Gastroesophageal sphincter (tissue), 4 donors: ENCODE measurements around the gene TMTC3. TPM values are rescaled to one million over a fixed set of nuclear protein-coding genes. Genes with fewer than 3 reads are reported as not detected.

Experiments
- ATAC-seq: fragments of 150-250 bp; one replicate; pipeline ENCODE4 v1.9.1; 2016; ENCODE audit warnings: mild to moderate bottlenecking, moderate library complexity
- H3K27ac ChIP-seq, 4 donors: fragments of 200-600 bp; sonication (generic) in 3 of 4; 1 replicate in 3 of 4; 2 replicates in 1 of 4; pipeline ENCODE4 v1.5.1; 2016 to 2019
- H3K27me3 ChIP-seq: fragments of 200-600 bp; sonication (generic); one replicate; pipeline ENCODE4 v1.5.1; 2019
- H3K36me3 ChIP-seq, 2 donors: fragments of 200-600 bp; sonication (generic); one replicate each; pipeline ENCODE4 v1.5.1; 2019; ENCODE audit warnings: control low read depth in 1 of 2
- H3K4me1 ChIP-seq, 3 donors: fragments of 200-600 bp; sonication (generic); 1 replicate in 2 of 3; 2 replicates in 1 of 3; pipeline ENCODE4 v1.5.1; 2016 to 2019; ENCODE audit warnings: control low read depth in 2 of 3
- H3K4me3 ChIP-seq, 2 donors: fragments of 200-600 bp; sonication (generic); one replicate each; pipeline ENCODE4 v1.5.1; 2019; ENCODE audit warnings: mild to moderate bottlenecking in 1 of 2, moderate library complexity in 1 of 2
- H3K9me3 ChIP-seq, 3 donors: fragments of 200-600 bp; sonication (generic); one replicate each; pipeline ENCODE4 v1.5.1; 2017 to 2019; ENCODE audit warnings: control low read depth in 2 of 3
- EP300 ChIP-seq: sonication (generic); formaldehyde crosslinking; IDR thresholded peaks from one replicate; pipeline ENCODE4 v1.6.1; 2017; ENCODE audit warnings: antibody characterized with exemption, mild to moderate bottlenecking
- POLR2A ChIP-seq, 2 donors: fragments of 450-650 bp; IDR thresholded peaks; one replicate each; pipeline ENCODE4 v1.6.1; 2017; ENCODE audit warnings: antibody characterized with exemption in 2 of 2, mild to moderate bottlenecking in 2 of 2, moderate library complexity in 1 of 2
- POLR2AphosphoS5 ChIP-seq: sonication (generic); formaldehyde crosslinking; IDR thresholded peaks from one replicate; pipeline ENCODE4 v1.6.1; 2017; ENCODE audit warnings: antibody characterized with exemption
- WGBS, 2 donors: methylation state at CpG; one replicate each; pipeline ENCODE4 v1.1.5; 2018; ENCODE audit warnings: low coverage in 1 of 2; 5-methylcytosine and 5-hydroxymethylcytosine counted together
- total RNA-seq, 4 donors: library from RNA; depleted of rRNA; stranded (reverse); fragments of >200 nt; gene quantifications; one replicate each; pipeline ENCODE4 v1.1.0, GENCODE V29; 2016
- TF ChIP-seq, protein P1 (sequence below), 4 experiments: fragments of 200-600 bp in 2 of 4; fragments of 450-650 bp in 2 of 4; sonication (generic) in 1 of 4; IDR thresholded peaks; one replicate each; pipeline ENCODE4 v1.5.1; 2017 to 2019; ENCODE audit warnings: antibody characterized with exemption in 4 of 4, mild to moderate bottlenecking in 2 of 4, moderate library complexity in 2 of 4

TMTC3 gene
- total RNA-seq, 4 donors from 2014 or later = 21.9 to 34.7 (median 23.9) TPM

DNA sequence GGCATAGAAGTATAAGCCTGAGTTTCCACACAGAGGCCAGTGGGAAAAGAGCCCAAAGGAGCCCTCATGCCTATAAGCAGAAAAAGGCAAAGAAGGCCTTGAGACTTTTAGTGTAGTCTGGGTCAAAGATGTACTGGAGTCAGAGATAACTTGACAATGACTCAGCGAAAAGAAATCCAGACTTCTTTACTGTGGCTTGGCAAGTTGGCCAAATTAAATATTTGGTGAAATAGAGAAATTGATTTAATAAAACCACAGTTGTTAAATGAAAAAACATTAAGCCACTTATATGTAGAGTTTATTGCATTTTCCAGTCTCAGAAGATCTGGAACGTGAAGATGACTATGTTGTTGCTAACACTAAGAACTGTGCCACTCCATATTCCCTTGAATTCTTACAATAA is 105.1 kb downstream of the TMTC3 start:
- WGBS, 2 donors = 69 to 78% methylated on average over 2 of the region's 2 CpGs
- no peak for TF ChIP-seq EP300
- H3K27ac ChIP-seq = no peak overlapping the region
- ATAC-seq = no peak
- no peaks in the 10 kb centered on the region for H3K36me3 ChIP-seq
- H3K9me3 ChIP-seq = no peaks in the 10 kb centered on the region
- H3K4me3 ChIP-seq = no peak overlapping the region
- peaks cover 0 to 32% (median 0%) of the 10 kb centered on the region in 3 donors for H3K4me1 ChIP-seq
- H3K27me3 ChIP-seq = no peaks in the 10 kb centered on the region

DNA sequence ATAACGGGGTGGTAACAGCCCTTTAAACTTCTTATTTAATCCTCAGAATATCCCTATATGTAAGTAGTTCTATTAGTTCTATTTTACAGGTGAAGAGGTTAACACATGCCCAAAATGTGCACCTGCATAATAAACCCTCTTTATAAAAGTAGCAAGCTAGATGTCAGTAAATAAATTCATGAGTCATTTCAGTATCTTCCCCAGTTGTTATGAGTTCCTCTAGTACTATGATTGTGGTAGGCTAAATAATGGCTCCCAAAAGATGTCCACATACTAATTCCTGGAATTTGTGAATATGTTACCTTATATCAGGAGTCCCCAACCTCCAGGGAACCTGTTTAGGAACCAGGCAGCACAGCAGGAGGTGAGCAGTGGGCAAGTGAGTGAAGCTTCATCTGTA is 106.5 kb downstream of the TMTC3 start:
- TF ChIP-seq EP300 (no peak), POLR2A (IDR thresholded peaks at IDR 0.05) (no peak), POLR2AphosphoS5 (no peak)
- TF ChIP-seq, protein P1, sequence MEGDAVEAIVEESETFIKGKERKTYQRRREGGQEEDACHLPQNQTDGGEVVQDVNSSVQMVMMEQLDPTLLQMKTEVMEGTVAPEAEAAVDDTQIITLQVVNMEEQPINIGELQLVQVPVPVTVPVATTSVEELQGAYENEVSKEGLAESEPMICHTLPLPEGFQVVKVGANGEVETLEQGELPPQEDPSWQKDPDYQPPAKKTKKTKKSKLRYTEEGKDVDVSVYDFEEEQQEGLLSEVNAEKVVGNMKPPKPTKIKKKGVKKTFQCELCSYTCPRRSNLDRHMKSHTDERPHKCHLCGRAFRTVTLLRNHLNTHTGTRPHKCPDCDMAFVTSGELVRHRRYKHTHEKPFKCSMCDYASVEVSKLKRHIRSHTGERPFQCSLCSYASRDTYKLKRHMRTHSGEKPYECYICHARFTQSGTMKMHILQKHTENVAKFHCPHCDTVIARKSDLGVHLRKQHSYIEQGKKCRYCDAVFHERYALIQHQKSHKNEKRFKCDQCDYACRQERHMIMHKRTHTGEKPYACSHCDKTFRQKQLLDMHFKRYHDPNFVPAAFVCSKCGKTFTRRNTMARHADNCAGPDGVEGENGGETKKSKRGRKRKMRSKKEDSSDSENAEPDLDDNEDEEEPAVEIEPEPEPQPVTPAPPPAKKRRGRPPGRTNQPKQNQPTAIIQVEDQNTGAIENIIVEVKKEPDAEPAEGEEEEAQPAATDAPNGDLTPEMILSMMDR (IDR thresholded peaks at IDR 0.05) = no peak
- Histone ChIP-seq H3K36me3 (no peaks in the 10 kb centered on the region), H3K4me1 (peaks cover 0 to 37% (median 2%) of the 10 kb centered on the region in 3 donors), H3K27ac (no peak overlapping the region), H3K4me3 (no peak overlapping the region), H3K27me3 (no peaks in the 10 kb centered on the region), H3K9me3 (no peaks in the 10 kb centered on the region)
- WGBS, 2 donors = 96 to 100% methylated on average over 1 of the region's 1 CpG
- ATAC-seq = no peak

Other genes starting within 250 kb of the TMTC3 start
- gene C12orf50, start 112.9 kb upstream of the TMTC3 start, total RNA-seq = not detected
- 10 to 100 TPM; 11.3 to 31.3 (median 16.4) TPM for gene CEP290, start 219 bp upstream of the TMTC3 start, total RNA-seq